OCI-LY1 (cell line): ENCODE data around the gene C5orf24.

Source experiments
- EZH2 ChIP-seq: fragments of 200-600 bp; sonication (generic), shearing (Covaris generic); IDR thresholded peaks from 2 replicates; pipeline ENCODE4 v1.8.0; 2017; ENCODE audit warnings: borderline replicate concordance, mixed run types, mild to moderate bottlenecking, antibody characterized with exemption, low read length, moderate library complexity, mixed read lengths
- TF ChIP-seq, protein P1 (sequence below): fragments of 200-600 bp; sonication (generic), shearing (Covaris generic); IDR thresholded peaks from 2 replicates; pipeline ENCODE4 v1.5.1; 2017; ENCODE audit warnings: mild to moderate bottlenecking, antibody characterized with exemption, low read length, moderate library complexity, mixed read lengths

GRCh38 chr5:134833340-134834032 is 12.3 kb upstream of the C5orf24 start:
- TF ChIP-seq, protein P1, sequence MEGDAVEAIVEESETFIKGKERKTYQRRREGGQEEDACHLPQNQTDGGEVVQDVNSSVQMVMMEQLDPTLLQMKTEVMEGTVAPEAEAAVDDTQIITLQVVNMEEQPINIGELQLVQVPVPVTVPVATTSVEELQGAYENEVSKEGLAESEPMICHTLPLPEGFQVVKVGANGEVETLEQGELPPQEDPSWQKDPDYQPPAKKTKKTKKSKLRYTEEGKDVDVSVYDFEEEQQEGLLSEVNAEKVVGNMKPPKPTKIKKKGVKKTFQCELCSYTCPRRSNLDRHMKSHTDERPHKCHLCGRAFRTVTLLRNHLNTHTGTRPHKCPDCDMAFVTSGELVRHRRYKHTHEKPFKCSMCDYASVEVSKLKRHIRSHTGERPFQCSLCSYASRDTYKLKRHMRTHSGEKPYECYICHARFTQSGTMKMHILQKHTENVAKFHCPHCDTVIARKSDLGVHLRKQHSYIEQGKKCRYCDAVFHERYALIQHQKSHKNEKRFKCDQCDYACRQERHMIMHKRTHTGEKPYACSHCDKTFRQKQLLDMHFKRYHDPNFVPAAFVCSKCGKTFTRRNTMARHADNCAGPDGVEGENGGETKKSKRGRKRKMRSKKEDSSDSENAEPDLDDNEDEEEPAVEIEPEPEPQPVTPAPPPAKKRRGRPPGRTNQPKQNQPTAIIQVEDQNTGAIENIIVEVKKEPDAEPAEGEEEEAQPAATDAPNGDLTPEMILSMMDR, result no peak
- TF ChIP-seq EZH2, result no peak
